ENCODE measurements around the gene CRB2. TPM values are rescaled to one million over a fixed set of nuclear protein-coding genes. Genes with fewer than 3 reads are reported as not detected.
A peak's percentile ranks its signal among the peaks of the same experiment; 100 is the strongest.

The CRB2 gene
- total and polyA plus RNA-seq, 3 donors from 2014 or later: 0.63 to 3.4 (median 0.68) TPM

GRCh38 chr9:123401879-123402513, 46.0 kb downstream of the CRB2 start:
- H3K4me3 ChIP-seq: no peak overlapping the region
- intact Hi-C loops (cut with DNase I; ENCODE audit: low total_unique reads): no loop called here
- H3K27ac ChIP-seq: no peak overlapping the region
- TF ChIP-seq POLR2A (IDR thresholded peaks at IDR 0.05) (no peak), CTCF (IDR thresholded peaks at IDR 0.05) (peak; percentile 45 to 74 (median 58))
- DNase-seq: peak; percentile 55
- no peaks in the 10 kb centered on the region for H3K4me1 ChIP-seq
- H3K9me3 ChIP-seq: no peaks in the 10 kb centered on the region
- no peaks in the 10 kb centered on the region for H3K27me3 ChIP-seq
- 54 to 57% methylated on average over 7 to 9 of the region's 9 CpGs for WGBS, 2 donors
- H3K36me3 ChIP-seq (ENCODE audit: low read depth, missing control alignments): no peaks in the 10 kb centered on the region

- Histone ChIP-seq H3K4me3 (no peak overlapping the region), H3K9me3 (no peaks in the 10 kb centered on the region), H3K27ac (no peak overlapping the region), H3K4me1 (no peaks in the 10 kb centered on the region), H3K27me3 (no peaks in the 10 kb centered on the region), H3K36me3 (ENCODE audit: low read depth, missing control alignments) (no peaks in the 10 kb centered on the region)
- DNase-seq: no peak
- WGBS, 2 donors: 88 to 99% methylated on average over 12 to 17 of the region's 17 CpGs
- intact Hi-C loops (cut with DNase I; ENCODE audit: low total_unique reads): no loop called here
- TF ChIP-seq POLR2A (IDR thresholded peaks at IDR 0.05) (no peak), CTCF (IDR thresholded peaks at IDR 0.05) (no peak)
These were observed 47.0 kb downstream of the CRB2 start for GRCh38 chr9:123402981-123403509.

DNA sequence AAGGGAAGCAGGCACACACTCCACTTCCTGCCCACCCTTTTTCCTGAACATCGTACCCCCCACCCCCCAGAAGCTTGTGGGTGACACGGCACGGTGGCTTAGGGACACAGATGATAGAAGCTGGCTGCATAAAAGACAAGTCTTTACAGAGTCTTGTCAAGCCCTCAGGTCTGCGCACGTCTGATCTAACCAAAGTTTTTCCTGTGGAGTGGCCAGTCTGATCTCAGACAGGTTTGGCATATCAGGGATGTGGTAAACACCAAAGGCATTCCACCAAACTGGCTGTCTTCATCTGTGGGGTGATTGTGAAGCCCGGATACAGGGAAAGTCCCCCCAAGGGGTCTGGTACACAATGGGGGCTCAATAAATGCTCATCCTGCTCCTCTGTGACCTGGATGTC, 50.0 kb downstream of the CRB2 start:
- Histone ChIP-seq H3K36me3 (ENCODE audit: low read depth, missing control alignments) (no peaks in the 10 kb centered on the region), H3K4me1 (no peaks in the 10 kb centered on the region), H3K4me3 (no peak overlapping the region), H3K9me3 (no peaks in the 10 kb centered on the region), H3K27me3 (no peaks in the 10 kb centered on the region), H3K27ac (no peak overlapping the region)
- no peak for DNase-seq
- WGBS, 2 donors: 96% methylated on average over 6 of the region's 6 CpGs
- intact Hi-C loops (cut with DNase I; ENCODE audit: low total_unique reads): no loop called here
- TF ChIP-seq POLR2A (IDR thresholded peaks at IDR 0.05) (no peak), CTCF (IDR thresholded peaks at IDR 0.05) (no peak)

DNA sequence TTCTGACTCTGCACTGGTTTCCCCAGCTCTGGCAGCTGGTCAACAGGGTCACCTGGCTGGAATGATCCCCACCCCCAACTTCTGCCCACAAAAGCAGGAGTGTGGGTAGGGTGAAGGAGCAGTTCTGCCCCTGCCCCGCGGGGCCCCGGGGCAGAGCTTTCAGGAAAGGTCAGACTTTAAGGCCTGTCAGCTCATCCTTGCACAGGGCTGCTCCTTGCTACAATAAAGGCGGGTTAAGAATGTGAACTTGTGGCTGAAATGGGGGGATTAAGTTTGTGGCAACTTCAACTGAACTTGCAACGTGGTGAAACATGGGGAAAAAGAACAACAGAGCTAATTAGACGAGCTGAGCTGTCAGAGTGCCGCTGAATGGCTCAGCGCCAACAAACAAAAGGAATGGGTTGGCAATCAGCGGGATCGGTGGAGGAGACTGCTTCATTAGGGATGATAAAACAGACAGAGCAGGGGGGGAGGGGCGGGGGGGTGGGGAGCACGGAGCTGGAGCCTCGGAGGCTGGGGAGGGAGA, 50.8 kb downstream of the CRB2 start:
- no peaks in the 10 kb centered on the region for H3K36me3 ChIP-seq (ENCODE audit: low read depth, missing control alignments)
- intact Hi-C loops (cut with DNase I; ENCODE audit: low total_unique reads): no loop called here
- H3K4me3 ChIP-seq: no peak overlapping the region
- WGBS, 2 donors: 63 to 71% methylated on average over 13 of the region's 13 CpGs
- TF ChIP-seq CTCF (IDR thresholded peaks at IDR 0.05) (no peak), POLR2A (IDR thresholded peaks at IDR 0.05) (no peak)
- no peak for DNase-seq
- no peak overlapping the region for H3K27ac ChIP-seq
- H3K27me3 ChIP-seq: no peaks in the 10 kb centered on the region
- no peaks in the 10 kb centered on the region for H3K4me1 ChIP-seq
- H3K9me3 ChIP-seq: no peaks in the 10 kb centered on the region
